ENCODE results near the gene VAMP3.

DNA sequence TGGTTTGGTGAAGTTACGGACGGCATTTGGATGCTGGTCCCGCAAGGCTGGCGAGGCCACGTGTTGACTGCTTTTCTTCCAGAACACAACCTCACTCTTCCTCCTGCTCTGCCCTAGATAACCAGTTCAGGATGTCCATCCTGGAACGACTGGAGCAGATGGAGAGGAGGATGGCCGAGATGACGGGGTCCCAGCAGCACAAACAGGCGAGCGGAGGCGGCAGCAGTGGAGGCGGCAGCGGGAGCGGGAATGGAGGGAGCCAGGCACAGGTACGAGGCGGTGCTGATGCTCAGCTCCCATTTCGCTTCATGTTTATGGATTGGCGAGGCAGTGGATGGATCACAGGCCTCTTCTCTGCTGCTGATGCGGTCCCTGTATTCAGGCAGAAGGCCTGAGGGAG lies 38.8 kb upstream of the VAMP3 start:
- no peak for TF ChIP-seq EZH2phosphoT487 (IDR thresholded peaks at IDR 0.05; ENCODE audit: borderline replicate concordance, low read length)
- TF ChIP-seq, protein P1, sequence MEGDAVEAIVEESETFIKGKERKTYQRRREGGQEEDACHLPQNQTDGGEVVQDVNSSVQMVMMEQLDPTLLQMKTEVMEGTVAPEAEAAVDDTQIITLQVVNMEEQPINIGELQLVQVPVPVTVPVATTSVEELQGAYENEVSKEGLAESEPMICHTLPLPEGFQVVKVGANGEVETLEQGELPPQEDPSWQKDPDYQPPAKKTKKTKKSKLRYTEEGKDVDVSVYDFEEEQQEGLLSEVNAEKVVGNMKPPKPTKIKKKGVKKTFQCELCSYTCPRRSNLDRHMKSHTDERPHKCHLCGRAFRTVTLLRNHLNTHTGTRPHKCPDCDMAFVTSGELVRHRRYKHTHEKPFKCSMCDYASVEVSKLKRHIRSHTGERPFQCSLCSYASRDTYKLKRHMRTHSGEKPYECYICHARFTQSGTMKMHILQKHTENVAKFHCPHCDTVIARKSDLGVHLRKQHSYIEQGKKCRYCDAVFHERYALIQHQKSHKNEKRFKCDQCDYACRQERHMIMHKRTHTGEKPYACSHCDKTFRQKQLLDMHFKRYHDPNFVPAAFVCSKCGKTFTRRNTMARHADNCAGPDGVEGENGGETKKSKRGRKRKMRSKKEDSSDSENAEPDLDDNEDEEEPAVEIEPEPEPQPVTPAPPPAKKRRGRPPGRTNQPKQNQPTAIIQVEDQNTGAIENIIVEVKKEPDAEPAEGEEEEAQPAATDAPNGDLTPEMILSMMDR (IDR thresholded peaks at IDR 0.05; ENCODE audit: low read depth, low read length, poor library complexity, severe bottlenecking) = no peak

Measured in DOHH2 (cell line).